ENCODE data around the gene FSD1.
"Not testable (repeated sequence)": the region's sequence is repeated elsewhere in the genome, so short reads cannot be mapped to it uniquely, and the experiment has no call there.

Gene FSD1

GRCh38 chr19:4328243-4328990 is 24.0 kb downstream of the FSD1 start:
- peak; percentile 66 for DNase-seq (ENCODE audit: extremely low read depth, low read depth)

GRCh38 chr19:4328991-4329681 is 24.7 kb downstream of the FSD1 start:
- DNase-seq (ENCODE audit: extremely low read depth, low read depth), result not testable (repeated sequence)

More at GRCh38 chr19:4328243-4328990, 24.0 kb downstream of the FSD1 start:
- TF ChIP-seq CTCF (IDR thresholded peaks at IDR 0.05; ENCODE audit: low read depth, low read length), result no peak

GRCh38 chr19:4329858-4330257 is 25.5 kb downstream of the FSD1 start:
- no peak for DNase-seq (ENCODE audit: extremely low read depth, low read depth)
- no peak for TF ChIP-seq CTCF (IDR thresholded peaks at IDR 0.05; ENCODE audit: low read depth, low read length)

- TF ChIP-seq CTCF (IDR thresholded peaks at IDR 0.05; ENCODE audit: low read depth, low read length), result no peak
- DNase-seq (ENCODE audit: extremely low read depth, low read depth), result no peak
Measured at GRCh38 chr19:4334929-4335570, 30.7 kb downstream of the FSD1 start.

- no peak for DNase-seq (ENCODE audit: extremely low read depth, low read depth)
- no peak for TF ChIP-seq CTCF (IDR thresholded peaks at IDR 0.05; ENCODE audit: low read depth, low read length)
Measured at GRCh38 chr19:4337906-4338440, 33.6 kb downstream of the FSD1 start.

- no peak for TF ChIP-seq CTCF (IDR thresholded peaks at IDR 0.05; ENCODE audit: low read depth, low read length)
- DNase-seq (ENCODE audit: extremely low read depth, low read depth), result no peak
Measured at GRCh38 chr19:4338441-4339355, 34.3 kb downstream of the FSD1 start, which contains the start of gene STAP2. TSS of gene STAP2 (minus strand) at chr19:4338827. CDS start at chr19:4338753, 74 bp downstream.

GRCh38 chr19:4342314-4342614 is 37.9 kb downstream of the FSD1 start:
- no peak for DNase-seq (ENCODE audit: extremely low read depth, low read depth)
- TF ChIP-seq CTCF (IDR thresholded peaks at IDR 0.05; ENCODE audit: low read depth, low read length), result no peak
